ENCODE measurements around the gene SIM1. TPM values are rescaled to one million over a fixed set of nuclear protein-coding genes. Genes with fewer than 3 reads are reported as not detected.

SIM1 gene
- total and polyA plus RNA-seq, 8 donors, result 1.5 to 6.0 (median 4.1) TPM

GRCh38 chr6:100344321-100344720 lies 120.4 kb downstream of the SIM1 start:
- TF ChIP-seq, protein P1, sequence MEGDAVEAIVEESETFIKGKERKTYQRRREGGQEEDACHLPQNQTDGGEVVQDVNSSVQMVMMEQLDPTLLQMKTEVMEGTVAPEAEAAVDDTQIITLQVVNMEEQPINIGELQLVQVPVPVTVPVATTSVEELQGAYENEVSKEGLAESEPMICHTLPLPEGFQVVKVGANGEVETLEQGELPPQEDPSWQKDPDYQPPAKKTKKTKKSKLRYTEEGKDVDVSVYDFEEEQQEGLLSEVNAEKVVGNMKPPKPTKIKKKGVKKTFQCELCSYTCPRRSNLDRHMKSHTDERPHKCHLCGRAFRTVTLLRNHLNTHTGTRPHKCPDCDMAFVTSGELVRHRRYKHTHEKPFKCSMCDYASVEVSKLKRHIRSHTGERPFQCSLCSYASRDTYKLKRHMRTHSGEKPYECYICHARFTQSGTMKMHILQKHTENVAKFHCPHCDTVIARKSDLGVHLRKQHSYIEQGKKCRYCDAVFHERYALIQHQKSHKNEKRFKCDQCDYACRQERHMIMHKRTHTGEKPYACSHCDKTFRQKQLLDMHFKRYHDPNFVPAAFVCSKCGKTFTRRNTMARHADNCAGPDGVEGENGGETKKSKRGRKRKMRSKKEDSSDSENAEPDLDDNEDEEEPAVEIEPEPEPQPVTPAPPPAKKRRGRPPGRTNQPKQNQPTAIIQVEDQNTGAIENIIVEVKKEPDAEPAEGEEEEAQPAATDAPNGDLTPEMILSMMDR (IDR thresholded peaks at IDR 0.05), result no peak
- Histone ChIP-seq H3K36me3 (no peaks in the 10 kb centered on the region), H3K4me1 (peaks cover 0 to 11% (median 5%) of the 10 kb centered on the region in 3 donors), H3K27ac (no peak overlapping the region), H3K4me3 (no peak overlapping the region), H3K27me3 (no peaks in the 10 kb centered on the region), H3K9me3 (no peaks in the 10 kb centered on the region)
- intact Hi-C loops (cut with DNase I), result no loop called here
- 89 to 90% methylated on average over 2 of the region's 2 CpGs for WGBS, 2 donors
- FAIRE-seq (no peak), ATAC-seq (no peak), DNase-seq (no peak)

DNA sequence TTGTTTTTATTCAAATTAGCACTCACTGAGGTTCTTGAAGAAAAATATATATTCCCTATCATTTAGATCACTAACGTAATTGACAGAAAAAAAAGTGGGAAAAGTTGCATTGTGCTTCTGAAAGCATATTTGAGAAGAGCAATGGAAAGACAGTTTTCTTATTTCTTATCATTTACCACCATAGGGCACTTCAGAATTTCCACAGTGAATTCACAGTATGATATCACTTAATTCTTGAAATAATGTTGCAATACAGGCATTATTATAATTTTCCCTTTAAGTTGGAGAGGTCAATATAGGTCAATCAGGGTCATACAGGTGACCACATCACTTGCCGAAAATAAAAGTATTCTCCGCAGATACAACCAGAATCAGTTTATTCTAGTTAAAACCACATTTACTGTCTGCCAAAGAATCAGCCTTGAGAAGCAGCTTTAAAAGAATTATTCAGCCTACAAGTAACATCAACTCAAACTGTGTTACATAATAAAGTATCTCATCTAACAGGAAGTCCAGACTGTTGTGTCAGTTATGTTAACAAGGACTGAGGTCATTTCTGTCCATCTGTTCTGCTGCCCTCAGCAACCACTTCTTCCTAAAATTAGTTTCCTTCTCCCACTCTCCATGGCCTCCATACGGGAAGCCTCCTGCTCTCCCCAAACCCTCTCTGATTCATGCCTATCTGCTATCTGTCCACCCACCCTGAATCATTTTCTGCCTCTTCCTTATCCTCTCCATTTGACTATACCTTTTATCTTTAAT lies 121.2 kb downstream of the SIM1 start:
- intact Hi-C loops (cut with DNase I), result no loop called here
- no peak for DNase-seq
- Histone ChIP-seq H3K36me3 (no peaks in the 10 kb centered on the region), H3K4me1 (peaks cover 0 to 11% (median 5%) of the 10 kb centered on the region in 3 donors), H3K27me3 (no peaks in the 10 kb centered on the region), H3K9me3 (no peaks in the 10 kb centered on the region), H3K27ac (no peak overlapping the region), H3K4me3 (no peak overlapping the region)
- 69 to 70% methylated on average over 4 of the region's 4 CpGs for WGBS, 2 donors
- TF ChIP-seq, protein P1 (IDR thresholded peaks at IDR 0.05), result no peak
- peak in 2 of 4 donors; percentile 43 to 72 for ATAC-seq
- no peak for FAIRE-seq

DNA sequence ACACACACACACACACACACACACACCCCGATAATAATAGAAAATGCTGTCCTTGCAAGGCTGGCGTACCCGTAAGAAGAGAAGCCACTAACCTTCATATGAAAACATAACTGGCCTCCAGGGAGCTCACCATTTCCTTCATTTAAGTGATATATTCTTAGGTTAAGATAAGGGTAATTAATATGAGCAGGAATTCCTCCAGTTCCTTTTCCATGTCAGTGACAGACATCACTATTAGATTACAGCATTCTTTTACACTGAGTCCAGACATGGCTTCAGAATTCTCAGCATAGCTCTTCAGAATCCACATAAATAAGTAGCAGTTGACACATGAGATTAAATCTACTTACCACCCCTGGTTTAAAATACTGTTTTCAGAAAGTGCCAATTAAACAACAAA lies 121.9 kb downstream of the SIM1 start:
- intact Hi-C loops (cut with DNase I), result no loop called here
- H3K36me3 ChIP-seq, result no peaks in the 10 kb centered on the region
- H3K9me3 ChIP-seq, result no peaks in the 10 kb centered on the region
- WGBS, 2 donors, result 69 to 82% methylated on average over 3 of the region's 3 CpGs
- peaks cover 0 to 11% (median 5%) of the 10 kb centered on the region in 3 donors for H3K4me1 ChIP-seq
- no peak overlapping the region for H3K27ac ChIP-seq
- no peak overlapping the region for H3K4me3 ChIP-seq
- no peak for FAIRE-seq
- no peak for DNase-seq
- ATAC-seq, result no peak
- no peaks in the 10 kb centered on the region for H3K27me3 ChIP-seq
- TF ChIP-seq, protein P1 (IDR thresholded peaks at IDR 0.05), result no peak

GRCh38 chr6:100339574-100340255 lies 125.0 kb downstream of the SIM1 start:
- Histone ChIP-seq H3K9me3 (no peaks in the 10 kb centered on the region), H3K4me3 (no peak overlapping the region), H3K4me1 (no peaks in the 10 kb centered on the region), H3K27me3 (no peaks in the 10 kb centered on the region), H3K27ac (no peak overlapping the region), H3K36me3 (no peaks in the 10 kb centered on the region)
- ATAC-seq (no peak), DNase-seq (no peak), FAIRE-seq (no peak)
- TF ChIP-seq, protein P1 (IDR thresholded peaks at IDR 0.05), result no peak
- intact Hi-C loops (cut with DNase I), result no loop called here
- 31 to 34% methylated on average over 4 of the region's 4 CpGs for WGBS, 2 donors

DNA sequence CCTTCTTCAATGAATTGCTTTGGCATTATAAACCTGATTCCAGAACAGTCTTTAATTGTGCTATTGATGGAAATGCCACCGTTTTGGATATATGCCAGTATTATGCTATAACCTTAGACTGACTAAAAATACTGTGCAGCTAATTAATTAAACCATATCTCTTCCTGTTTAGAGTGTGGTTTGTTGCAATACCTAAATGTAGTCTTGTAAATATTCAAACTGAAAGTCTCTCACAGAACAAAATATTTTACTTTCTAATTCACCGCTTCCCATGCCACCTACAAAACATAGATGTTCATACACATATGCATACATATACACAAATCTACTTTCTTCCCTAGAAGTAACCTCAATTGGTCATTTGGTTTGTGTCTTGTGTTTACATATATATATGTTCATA lies 126.6 kb downstream of the SIM1 start:
- Histone ChIP-seq H3K4me1 (no peaks in the 10 kb centered on the region), H3K27ac (no peak overlapping the region), H3K4me3 (no peak overlapping the region), H3K36me3 (no peaks in the 10 kb centered on the region), H3K27me3 (no peaks in the 10 kb centered on the region), H3K9me3 (no peaks in the 10 kb centered on the region)
- DNase-seq, result no peak
- intact Hi-C loops (cut with DNase I), result no loop called here
- WGBS, 2 donors, result 58 to 60% methylated on average over 2 of the region's 2 CpGs
- ATAC-seq, result no peak
- FAIRE-seq, result no peak
- TF ChIP-seq, protein P1 (IDR thresholded peaks at IDR 0.05), result no peak
